Measurements from ENCODE around the gene NTRK3. TPM values are rescaled to one million over a fixed set of nuclear protein-coding genes. Genes with fewer than 3 reads are reported as not detected.

The NTRK3 gene
- total RNA-seq, 4 donors from 2014 or later = 0.94 to 3.2 (median 1.8) TPM

DNA sequence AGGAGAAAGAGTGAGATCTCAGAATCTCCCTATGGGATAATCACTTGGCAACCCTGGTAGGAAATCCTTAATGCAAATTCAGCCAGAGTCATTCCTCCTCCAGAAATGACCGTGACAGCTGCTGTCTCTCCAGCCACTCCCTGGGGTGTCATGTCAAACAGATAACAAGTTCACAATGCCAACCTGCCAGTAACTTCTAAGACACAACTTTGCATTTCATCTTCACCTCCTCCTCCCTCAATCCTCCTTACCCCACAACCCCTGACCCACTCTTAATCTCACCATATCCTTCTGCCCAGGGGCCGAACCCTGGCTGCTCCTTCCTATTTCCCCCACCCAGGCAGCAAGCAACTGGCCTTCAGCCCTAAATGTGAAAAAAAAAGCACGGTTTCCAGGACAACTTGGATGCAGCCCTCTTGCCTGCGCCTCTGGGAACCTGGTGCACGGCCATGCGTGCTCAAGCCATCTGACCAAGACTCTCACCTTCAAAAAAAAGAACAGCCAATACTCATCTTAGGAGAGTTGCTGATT, 166.0 kb downstream of the NTRK3 start:
- DNase-seq = no peak
- no peaks in the 10 kb centered on the region for H3K27me3 ChIP-seq
- H3K4me3 ChIP-seq (replicated peaks in 1 of 3) = no peak overlapping the region
- WGBS, 2 donors = 31 to 44% methylated on average over 6 of the region's 6 CpGs
- H3K9me3 ChIP-seq = no peaks in the 10 kb centered on the region
- no peaks in the 10 kb centered on the region for H3K36me3 ChIP-seq
- TF ChIP-seq, protein P1, sequence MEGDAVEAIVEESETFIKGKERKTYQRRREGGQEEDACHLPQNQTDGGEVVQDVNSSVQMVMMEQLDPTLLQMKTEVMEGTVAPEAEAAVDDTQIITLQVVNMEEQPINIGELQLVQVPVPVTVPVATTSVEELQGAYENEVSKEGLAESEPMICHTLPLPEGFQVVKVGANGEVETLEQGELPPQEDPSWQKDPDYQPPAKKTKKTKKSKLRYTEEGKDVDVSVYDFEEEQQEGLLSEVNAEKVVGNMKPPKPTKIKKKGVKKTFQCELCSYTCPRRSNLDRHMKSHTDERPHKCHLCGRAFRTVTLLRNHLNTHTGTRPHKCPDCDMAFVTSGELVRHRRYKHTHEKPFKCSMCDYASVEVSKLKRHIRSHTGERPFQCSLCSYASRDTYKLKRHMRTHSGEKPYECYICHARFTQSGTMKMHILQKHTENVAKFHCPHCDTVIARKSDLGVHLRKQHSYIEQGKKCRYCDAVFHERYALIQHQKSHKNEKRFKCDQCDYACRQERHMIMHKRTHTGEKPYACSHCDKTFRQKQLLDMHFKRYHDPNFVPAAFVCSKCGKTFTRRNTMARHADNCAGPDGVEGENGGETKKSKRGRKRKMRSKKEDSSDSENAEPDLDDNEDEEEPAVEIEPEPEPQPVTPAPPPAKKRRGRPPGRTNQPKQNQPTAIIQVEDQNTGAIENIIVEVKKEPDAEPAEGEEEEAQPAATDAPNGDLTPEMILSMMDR (IDR thresholded peaks at IDR 0.05) = no peak
- no peak for TF ChIP-seq POLR2A (IDR thresholded peaks at IDR 0.05)
- H3K4me1 ChIP-seq = no peaks in the 10 kb centered on the region
- no peak overlapping the region for H3K27ac ChIP-seq
- intact Hi-C loops (cut with DNase I) = no loop called here

DNA sequence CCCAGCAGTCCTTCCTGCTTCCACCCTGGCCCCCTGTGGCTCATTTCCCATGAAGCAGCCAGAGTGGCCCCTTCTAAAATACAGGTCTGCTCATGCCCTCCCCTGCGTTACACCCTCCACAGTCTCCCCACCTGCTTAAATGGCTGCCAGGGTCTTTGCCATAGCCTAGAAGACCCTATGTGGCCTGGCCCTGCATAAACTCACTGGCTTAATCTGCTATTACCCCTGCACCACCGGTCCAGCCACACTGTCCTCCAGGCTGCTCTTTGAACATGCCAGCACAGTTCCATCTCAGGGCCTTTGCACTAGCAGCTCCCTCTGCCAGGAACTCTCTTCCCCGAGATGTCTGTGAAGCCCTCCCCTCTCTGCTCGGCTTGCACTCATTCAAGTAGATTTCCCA, 166.8 kb downstream of the NTRK3 start:
- intact Hi-C loops (cut with DNase I) = no loop called here
- H3K4me3 ChIP-seq (replicated peaks in 1 of 3) = no peak overlapping the region
- TF ChIP-seq, protein P1 (IDR thresholded peaks at IDR 0.05) = no peak
- TF ChIP-seq POLR2A (IDR thresholded peaks at IDR 0.05) = no peak

DNA sequence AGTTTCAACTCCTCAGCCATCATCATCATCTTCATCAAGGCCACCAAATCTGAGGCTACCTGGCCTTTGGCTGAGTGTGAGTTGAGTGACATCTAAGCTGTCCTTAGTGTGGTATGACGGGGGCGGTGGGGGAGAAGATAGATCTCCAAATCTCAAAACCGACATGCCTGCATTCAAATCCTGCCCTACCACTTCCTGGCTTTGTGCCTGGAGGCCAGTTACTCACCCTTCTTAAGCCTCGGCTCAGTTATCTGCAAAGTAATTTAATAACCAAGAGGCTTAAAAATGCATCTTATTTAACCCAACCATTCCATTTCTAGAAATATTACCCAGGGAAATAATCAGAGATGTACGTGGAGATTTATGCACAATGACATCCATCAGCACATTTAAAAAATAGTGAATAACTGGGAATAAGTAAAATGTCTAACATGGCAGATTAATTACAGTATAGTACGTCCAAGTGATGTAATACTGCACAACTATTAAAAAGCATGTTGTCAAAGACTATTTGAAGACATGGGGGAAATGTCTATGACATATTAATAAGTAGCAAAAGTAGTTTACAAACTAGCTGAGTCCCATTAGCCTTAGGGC, 167.4 kb downstream of the NTRK3 start:
- WGBS, 2 donors = 64 to 68% methylated on average over 6 of the region's 6 CpGs
- no peak for TF ChIP-seq POLR2A (IDR thresholded peaks at IDR 0.05)
- TF ChIP-seq, protein P1 (IDR thresholded peaks at IDR 0.05) = no peak

More for the DNA sequence above, 166.8 kb downstream of the NTRK3 start:
- no peaks in the 10 kb centered on the region for H3K36me3 ChIP-seq
- H3K4me1 ChIP-seq = peaks cover 0 to under 1% of the 10 kb centered on the region in 2 donors
- H3K27ac ChIP-seq = no peak overlapping the region
- 64 to 83% methylated on average over 4 of the region's 4 CpGs for WGBS, 2 donors
- DNase-seq = no peak
- no peaks in the 10 kb centered on the region for H3K27me3 ChIP-seq
- H3K9me3 ChIP-seq = no peaks in the 10 kb centered on the region

DNA sequence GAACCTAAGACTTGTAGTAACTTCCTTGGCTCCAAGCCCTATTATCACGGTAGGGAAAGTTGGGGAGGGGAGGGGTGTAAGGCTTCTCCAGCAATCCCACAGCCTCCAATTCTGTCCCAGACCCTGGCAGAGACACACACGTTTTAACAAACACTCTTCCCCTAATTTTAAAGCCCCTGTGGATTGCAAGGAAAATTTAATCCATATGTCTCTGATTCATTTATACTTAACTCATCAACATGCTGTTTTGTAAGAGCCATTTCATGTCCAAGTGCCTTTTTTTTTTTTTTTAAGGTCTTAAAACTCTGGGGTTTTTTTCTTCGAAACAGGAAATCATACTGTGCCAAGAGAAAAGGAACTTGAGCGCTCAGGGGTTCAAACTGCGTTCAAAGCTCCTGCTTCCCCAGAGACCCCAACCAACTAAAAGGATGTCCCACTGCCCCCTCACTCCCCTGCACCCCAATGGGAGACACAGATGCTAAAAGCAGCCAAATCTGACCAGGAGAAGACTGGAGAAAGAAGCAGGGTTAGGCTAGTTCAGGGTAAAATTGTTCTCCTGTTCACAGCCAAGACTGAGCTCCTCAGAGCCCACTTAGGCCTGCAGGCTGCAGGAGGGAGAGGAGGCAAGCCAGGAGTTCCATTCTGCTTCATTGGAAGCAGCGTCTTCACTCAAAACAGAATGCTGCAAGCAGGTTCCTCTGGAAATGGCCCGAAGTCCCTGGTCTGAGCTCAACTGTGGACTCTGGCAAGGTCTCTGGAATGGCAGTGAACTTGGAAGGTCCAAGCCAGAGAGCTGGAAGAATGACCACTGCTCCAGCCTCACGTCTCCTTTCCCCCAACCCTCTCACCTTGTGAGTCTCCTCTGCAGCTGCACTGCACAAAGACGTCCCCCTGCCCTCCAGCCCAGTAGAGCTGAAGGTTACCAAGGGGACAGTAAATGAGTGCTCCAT, 172.5 kb downstream of the NTRK3 start:
- H3K4me1 ChIP-seq = peaks cover 0 to 6% of the 10 kb centered on the region in 2 donors
- H3K27me3 ChIP-seq = no peaks in the 10 kb centered on the region
- no peak for DNase-seq
- TF ChIP-seq POLR2A (IDR thresholded peaks at IDR 0.05) = no peak
- TF ChIP-seq, protein P1 (IDR thresholded peaks at IDR 0.05) = no peak
- 43 to 48% methylated on average over 9 of the region's 9 CpGs for WGBS, 2 donors
- no peak overlapping the region for H3K27ac ChIP-seq
- no peaks in the 10 kb centered on the region for H3K36me3 ChIP-seq
- intact Hi-C loops (cut with DNase I) = no loop called here
- no peaks in the 10 kb centered on the region for H3K9me3 ChIP-seq
- no peak overlapping the region for H3K4me3 ChIP-seq (replicated peaks in 1 of 3)

More for the DNA sequence above, 167.4 kb downstream of the NTRK3 start:
- no peaks in the 10 kb centered on the region for H3K36me3 ChIP-seq
- H3K4me1 ChIP-seq = peaks cover 0 to 6% of the 10 kb centered on the region in 2 donors
- no peak overlapping the region for H3K4me3 ChIP-seq (replicated peaks in 1 of 3)
- intact Hi-C loops (cut with DNase I) = no loop called here
- DNase-seq = no peak
- H3K27ac ChIP-seq = no peak overlapping the region
- no peaks in the 10 kb centered on the region for H3K27me3 ChIP-seq
- no peaks in the 10 kb centered on the region for H3K9me3 ChIP-seq

All from thyroid gland (tissue), 4 donors.